SU-DHL-6 (cell line): ENCODE data around the gene ZNF718.

Experiments used
- CTCF ChIP-seq: fragments of 200-600 bp; sonication (generic); IDR thresholded peaks from one replicate; pipeline ENCODE4 v1.5.1; 2017; ENCODE audit warnings: antibody characterized with exemption, mild to moderate bottlenecking, low read length, moderate library complexity; ENCODE audit not compliant: insufficient read depth, poor library complexity, severe bottlenecking
- EZH2phosphoT487 ChIP-seq: fragments of 200-600 bp; sonication (generic), shearing (Covaris generic); conservative IDR thresholded peaks from 2 replicates; pipeline ENCODE4 v1.6.1; 2018; ENCODE audit warnings: mild to moderate bottlenecking, antibody characterized with exemption, low read length, moderate library complexity, mixed read lengths

- TF ChIP-seq CTCF (no peak), EZH2phosphoT487 (no peak)
Measured at GRCh38 chr4:98386-98785, 25.9 kb upstream of the ZNF718 start.
